Neural cell (in vitro differentiated cells): ENCODE measurements around the gene TIAM2. TPM values are rescaled to one million over a fixed set of nuclear protein-coding genes. Genes with fewer than 3 reads are reported as not detected.

Experiments used
- H2AFZ ChIP-seq: fragments of 200-600, 300-800 bp; sonication (generic), shearing (Covaris generic); 2 replicates; pipeline ENCODE4 v1.6.0; 2014; ENCODE audit warnings: low read depth, mild to moderate bottlenecking, antibody characterized with exemption, low read length, moderate library complexity
- H3F3A ChIP-seq: fragments of 200-600 bp; shearing (Covaris generic); 2 replicates; pipeline ENCODE4 v1.6.1; 2016; ENCODE audit warnings: mild to moderate bottlenecking, moderate library complexity, mixed read lengths, antibody characterized with exemption, low read length; ENCODE audit not compliant: insufficient read depth, poor library complexity, severe bottlenecking
- H3K27ac ChIP-seq: fragments of 200-600, 300-800 bp; sonication (generic), shearing (Covaris generic); 2 replicates; pipeline ENCODE4 v1.5.1; 2014; ENCODE audit warnings: mild to moderate bottlenecking, low read length, moderate library complexity
- H3K27me3 ChIP-seq: fragments of 300-800, 200-600 bp; sonication (generic), shearing (Covaris generic); 2 replicates; pipeline ENCODE4 v1.6.0; 2014; ENCODE audit warnings: mild to moderate bottlenecking, low read depth, low read length, moderate library complexity; ENCODE audit not compliant: insufficient read depth
- H3K36me3 ChIP-seq: fragments of 300-800, 200-600 bp; sonication (generic), shearing (Covaris generic); 2 replicates; pipeline ENCODE4 v1.5.1; 2014; ENCODE audit warnings: mild to moderate bottlenecking, antibody characterized with exemption, low read length, moderate library complexity; ENCODE audit not compliant: insufficient read depth
- H3K4me2 ChIP-seq: fragments of 300-800, 200-600 bp; sonication (generic), shearing (Covaris generic); 2 replicates; pipeline ENCODE4 v1.6.0; 2014; ENCODE audit warnings: mild to moderate bottlenecking, low read length
- H3K4me3 ChIP-seq: fragments of 300-800, 200-600 bp; sonication (generic), shearing (Covaris generic); 2 replicates; pipeline ENCODE4 v1.5.1; 2014; ENCODE audit warnings: mild to moderate bottlenecking, low read length, moderate library complexity
- H3K79me2 ChIP-seq: fragments of 200-600 bp; shearing (Covaris generic); replicated peaks from 2 replicates; pipeline ENCODE4 v1.6.0; 2014; ENCODE audit warnings: mild to moderate bottlenecking, low read length, moderate library complexity; ENCODE audit not compliant: insufficient read depth
- H3K9ac ChIP-seq: fragments of 300-800, 200-600 bp; sonication (generic), shearing (Covaris generic); 2 replicates; pipeline ENCODE4 v1.6.1; 2016; ENCODE audit warnings: mild to moderate bottlenecking, low read length, mixed read lengths
- H3K9me2 ChIP-seq: fragments of 200-600 bp; shearing (Covaris generic); 2 replicates; pipeline ENCODE4 v1.6.1; 2016; ENCODE audit warnings: mild to moderate bottlenecking, low read length, mixed read lengths; ENCODE audit not compliant: insufficient read depth
- H3K9me3 ChIP-seq: fragments of 200-600, 300-800 bp; sonication (generic), shearing (Covaris generic); 2 replicates; pipeline ENCODE4 v1.6.1; 2016; ENCODE audit warnings: mild to moderate bottlenecking, mixed run types, low read length, moderate library complexity, mixed read lengths
- H4K20me1 ChIP-seq: fragments of 200-600 bp; shearing (Covaris generic); 2 replicates; pipeline ENCODE4 v1.6.1; 2016; ENCODE audit warnings: mild to moderate bottlenecking, mixed run types; ENCODE audit not compliant: insufficient read depth
- CTCF ChIP-seq: fragments of 450-650 bp; IDR thresholded peaks from 2 replicates; pipeline ENCODE4 v1.5.1; 2014; ENCODE audit warnings: antibody characterized with exemption, mild to moderate bottlenecking, moderate library complexity; ENCODE audit not compliant: poor library complexity, severe bottlenecking
- EP300 ChIP-seq: fragments of 450-650 bp; conservative IDR thresholded peaks from 2 replicates; pipeline ENCODE4 v1.6.1; 2014; ENCODE audit warnings: antibody characterized with exemption, mild to moderate bottlenecking, moderate library complexity; ENCODE audit not compliant: poor library complexity, severe bottlenecking
- EZH2 ChIP-seq: fragments of 200-600, 300-800 bp; shearing (Covaris generic), sonication (generic); IDR thresholded peaks from 2 replicates; pipeline ENCODE4 v1.6.1; 2014; ENCODE audit warnings: antibody characterized with exemption, low read length, borderline replicate concordance, mild to moderate bottlenecking; ENCODE audit not compliant: insufficient read depth, poor library complexity, severe bottlenecking
- MXI1 ChIP-seq: fragments of 450-650 bp; conservative IDR thresholded peaks from 2 replicates; pipeline ENCODE4 v1.6.1; 2014; ENCODE audit warnings: antibody characterized with exemption, mild to moderate bottlenecking; ENCODE audit not compliant: poor library complexity, severe bottlenecking
- POLR2AphosphoS5 ChIP-seq: IDR thresholded peaks from 2 replicates; pipeline ENCODE4 v1.6.1; 2012
- RAD21 ChIP-seq: fragments of 450-650 bp; conservative IDR thresholded peaks from 2 replicates; pipeline ENCODE4 v1.6.1; 2014; ENCODE audit warnings: antibody characterized with exemption, mild to moderate bottlenecking, moderate library complexity
- REST ChIP-seq: IDR thresholded peaks from 2 replicates; pipeline ENCODE4 v1.6.1; 2012; ENCODE audit warnings: borderline replicate concordance
- SMC3 ChIP-seq: fragments of 450-650 bp; conservative IDR thresholded peaks from 2 replicates; pipeline ENCODE4 v1.6.1; 2014; ENCODE audit warnings: antibody characterized with exemption, mild to moderate bottlenecking, moderate library complexity; ENCODE audit not compliant: poor library complexity
- TAF1 ChIP-seq: IDR thresholded peaks from 2 replicates; pipeline ENCODE4 v1.6.1; 2012; ENCODE audit warnings: low read depth
- polyA plus RNA-seq: library from polyadenylated mRNA; depleted of rRNA; stranded (reverse); fragments of >200 nt; gene quantifications from 2 replicates; pipeline ENCODE4 v1.2.3, GENCODE V29; 2014

Gene TIAM2
- polyA plus RNA-seq, 1 donor from 2014 or later = 73.3 TPM

- no peak for TF ChIP-seq MXI1
- TF ChIP-seq EP300 = no peak
- TF ChIP-seq TAF1 = no peak
- TF ChIP-seq RAD21 = no peak
- TF ChIP-seq SMC3 = no peak
- no peak for TF ChIP-seq CTCF
- no peak for TF ChIP-seq REST
- no peak for TF ChIP-seq POLR2AphosphoS5
- TF ChIP-seq EZH2 = no peak
- Histone ChIP-seq H3K9ac (no peak overlapping the region), H3K4me2 (no peak overlapping the region), H3K4me3 (no peak overlapping the region), H3K27me3 (peaks cover 16% of the 10 kb centered on the region), H2AFZ (no peak overlapping the region), H3K36me3 (no peaks in the 10 kb centered on the region), H4K20me1 (no peaks in the 10 kb centered on the region), H3K9me3 (no peaks in the 10 kb centered on the region), H3K79me2 (no peaks in the 10 kb centered on the region), H3K9me2 (no peaks in the 10 kb centered on the region), H3K27ac (no peak overlapping the region), H3F3A (no peaks in the 10 kb centered on the region)
Observed at GRCh38 chr6:154996841-154997311, 1.8 kb downstream of the TIAM2 start.

GRCh38 chr6:154998855-154999254 lies 3.7 kb downstream of the TIAM2 start:
- no peaks in the 10 kb centered on the region for H3K9me2 ChIP-seq

More at GRCh38 chr6:154998855-154999254, 3.7 kb downstream of the TIAM2 start:
- H3K4me2 ChIP-seq = no peak overlapping the region
- H2AFZ ChIP-seq = no peak overlapping the region
- no peaks in the 10 kb centered on the region for H3K9me3 ChIP-seq
- H3K9ac ChIP-seq = no peak overlapping the region
- no peak overlapping the region for H3K4me3 ChIP-seq
- peaks cover 15% of the 10 kb centered on the region for H3K27me3 ChIP-seq
- no peak overlapping the region for H3K27ac ChIP-seq
- H3F3A ChIP-seq = no peaks in the 10 kb centered on the region
- no peaks in the 10 kb centered on the region for H3K36me3 ChIP-seq
- no peaks in the 10 kb centered on the region for H4K20me1 ChIP-seq
- TF ChIP-seq POLR2AphosphoS5 = no peak
- no peak for TF ChIP-seq MXI1
- TF ChIP-seq RAD21 = no peak
- no peak for TF ChIP-seq SMC3
- TF ChIP-seq REST = no peak
- TF ChIP-seq EP300 = no peak
- TF ChIP-seq EZH2 = no peak
- no peak for TF ChIP-seq TAF1
- TF ChIP-seq CTCF = no peak
- no peaks in the 10 kb centered on the region for H3K79me2 ChIP-seq
